HG02588 (cell line): ENCODE data around the gene UGT1A9.
"Not testable (repeated sequence)": the region's sequence is repeated elsewhere in the genome, so short reads cannot be mapped to it uniquely, and the experiment has no call there.

Experiments used
- ATAC-seq: cut with Tn5 transposase; IDR thresholded peaks from one replicate; pipeline ENCODE4 v1.9.1; 2021; ENCODE audit warnings: mild to moderate bottlenecking, moderate library complexity; ENCODE audit not compliant: unreplicated experiment

UGT1A9 gene

GRCh38 chr2:233680361-233681045, 8.8 kb downstream of the UGT1A9 start:
- ATAC-seq = no peak

- no peak for ATAC-seq
Measured at GRCh38 chr2:233681521-233682099, 9.9 kb downstream of the UGT1A9 start, which contains the start of gene UGT1A7. TSS of gene UGT1A7 (plus strand) at chr2:233681901. CDS start at chr2:233681938, 37 bp downstream.

- ATAC-seq = no peak
Measured at GRCh38 chr2:233684640-233685039, 12.9 kb downstream of the UGT1A9 start.

GRCh38 chr2:233686928-233687327, 15.2 kb downstream of the UGT1A9 start:
- ATAC-seq = no peak

- no peak for ATAC-seq
Measured at GRCh38 chr2:233688341-233688740, 16.6 kb downstream of the UGT1A9 start.

- no peak for ATAC-seq
Measured at GRCh38 chr2:233689031-233689430, 17.3 kb downstream of the UGT1A9 start.

- no peak for ATAC-seq
Measured at GRCh38 chr2:233689501-233689900, 17.8 kb downstream of the UGT1A9 start.

- no peak for ATAC-seq
Measured at GRCh38 chr2:233690444-233690843, 18.7 kb downstream of the UGT1A9 start.

- ATAC-seq = no peak
Measured at GRCh38 chr2:233691443-233692433, 20.0 kb downstream of the UGT1A9 start.

- no peak for ATAC-seq
Measured at GRCh38 chr2:233692648-233693047, 20.9 kb downstream of the UGT1A9 start, which contains the start of gene UGT1A6. TSS of gene UGT1A6 (plus strand) at chr2:233692890. CDS start at chr2:233693005, 115 bp downstream.

- ATAC-seq = no peak
Measured at GRCh38 chr2:233693963-233694362, 22.3 kb downstream of the UGT1A9 start.

- ATAC-seq = no peak
Measured at GRCh38 chr2:233698740-233699139, 27.0 kb downstream of the UGT1A9 start.

- ATAC-seq = no peak
Measured at GRCh38 chr2:233699424-233700027, 27.8 kb downstream of the UGT1A9 start.

- no peak for ATAC-seq
Measured at GRCh38 chr2:233700028-233700635, 28.4 kb downstream of the UGT1A9 start.

GRCh38 chr2:233700842-233701241, 29.1 kb downstream of the UGT1A9 start:
- ATAC-seq = not testable (repeated sequence)

- no peak for ATAC-seq
Measured at GRCh38 chr2:233702238-233702637, 30.5 kb downstream of the UGT1A9 start.

- ATAC-seq = no peak
Measured at GRCh38 chr2:233705911-233706506, 34.3 kb downstream of the UGT1A9 start.

- ATAC-seq = no peak
Measured at GRCh38 chr2:233706720-233707119, 35.0 kb downstream of the UGT1A9 start.

- no peak for ATAC-seq
Measured at GRCh38 chr2:233707940-233708644, 36.4 kb downstream of the UGT1A9 start.
